ENCODE measurements around the gene POLE2.

The POLE2 gene

DNA sequence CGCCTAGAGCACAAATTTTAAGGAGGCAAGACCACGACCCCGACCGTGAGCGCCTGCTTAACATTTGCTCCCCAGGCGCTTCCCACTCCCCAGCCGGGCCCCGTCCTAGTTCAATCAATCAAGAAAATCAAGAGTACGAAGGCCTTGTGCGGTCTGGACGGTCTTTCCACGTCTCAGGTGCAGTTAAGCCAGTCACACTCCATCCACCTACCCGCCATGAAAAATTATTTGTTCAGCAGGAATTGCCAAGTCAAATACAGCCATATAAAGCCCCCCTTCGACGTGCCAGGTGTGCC is 89.9 kb downstream of the POLE2 start:
- POLR2A ChIA-PET, result interaction anchor here (0.8 to 4.3 kb wide), 5 partner anchors 8 to 169 kb away, joined by 3 to 33 read pairs (median 16); partner anchors contain the start of genes DNAAF2, KLHDC2, MGAT2 and RPL36AL

More for the DNA sequence above, 89.9 kb downstream of the POLE2 start:
- H3K27ac ChIP-seq (ENCODE audit: extremely low read depth, low read depth, low read length), result peak overlapping the region; percentile 98
- peak overlapping the region; percentile 87 for H3K4me3 ChIP-seq (ENCODE audit: low read depth, low read length)
- peaks cover 13% of the 10 kb centered on the region for H3K4me1 ChIP-seq (ENCODE audit: control insufficient read depth, insufficient read depth, low read length)
- TF ChIP-seq, protein P1, sequence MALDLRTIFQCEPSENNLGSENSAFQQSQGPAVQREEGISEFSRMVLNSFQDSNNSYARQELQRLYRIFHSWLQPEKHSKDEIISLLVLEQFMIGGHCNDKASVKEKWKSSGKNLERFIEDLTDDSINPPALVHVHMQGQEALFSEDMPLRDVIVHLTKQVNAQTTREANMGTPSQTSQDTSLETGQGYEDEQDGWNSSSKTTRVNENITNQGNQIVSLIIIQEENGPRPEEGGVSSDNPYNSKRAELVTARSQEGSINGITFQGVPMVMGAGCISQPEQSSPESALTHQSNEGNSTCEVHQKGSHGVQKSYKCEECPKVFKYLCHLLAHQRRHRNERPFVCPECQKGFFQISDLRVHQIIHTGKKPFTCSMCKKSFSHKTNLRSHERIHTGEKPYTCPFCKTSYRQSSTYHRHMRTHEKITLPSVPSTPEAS (tag by site-specific recombination; IDR thresholded peaks at IDR 0.05), result no peak
- no peak for TF ChIP-seq ZNF292 (tag by site-specific recombination; IDR thresholded peaks at IDR 0.05; ENCODE audit: borderline replicate concordance, low read depth)
- TF ChIP-seq, protein P2, sequence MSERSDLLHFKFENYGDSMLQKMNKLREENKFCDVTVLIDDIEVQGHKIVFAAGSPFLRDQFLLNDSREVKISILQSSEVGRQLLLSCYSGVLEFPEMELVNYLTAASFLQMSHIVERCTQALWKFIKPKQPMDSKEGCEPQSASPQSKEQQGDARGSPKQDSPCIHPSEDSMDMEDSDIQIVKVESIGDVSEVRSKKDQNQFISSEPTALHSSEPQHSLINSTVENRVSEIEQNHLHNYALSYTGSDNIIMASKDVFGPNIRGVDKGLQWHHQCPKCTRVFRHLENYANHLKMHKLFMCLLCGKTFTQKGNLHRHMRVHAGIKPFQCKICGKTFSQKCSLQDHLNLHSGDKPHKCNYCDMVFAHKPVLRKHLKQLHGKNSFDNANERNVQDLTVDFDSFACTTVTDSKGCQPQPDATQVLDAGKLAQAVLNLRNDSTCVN (tag by site-specific recombination; optimal IDR thresholded peaks at IDR 0.05), result no peak
- no peak for TF ChIP-seq ZNF18 (tag by site-specific recombination; IDR thresholded peaks at IDR 0.05)
- TF ChIP-seq, protein P3, sequence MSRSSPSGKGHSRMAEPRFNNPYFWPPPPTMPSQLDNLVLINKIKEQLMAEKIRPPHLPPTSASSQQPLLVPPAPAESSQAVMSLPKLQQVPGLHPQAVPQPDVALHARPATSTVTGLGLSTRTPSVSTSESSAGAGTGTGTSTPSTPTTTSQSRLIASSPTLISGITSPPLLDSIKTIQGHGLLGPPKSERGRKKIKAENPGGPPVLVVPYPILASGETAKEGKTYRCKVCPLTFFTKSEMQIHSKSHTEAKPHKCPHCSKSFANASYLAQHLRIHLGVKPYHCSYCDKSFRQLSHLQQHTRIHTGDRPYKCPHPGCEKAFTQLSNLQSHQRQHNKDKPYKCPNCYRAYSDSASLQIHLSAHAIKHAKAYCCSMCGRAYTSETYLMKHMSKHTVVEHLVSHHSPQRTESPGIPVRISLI (tag by site-specific recombination; IDR thresholded peaks at IDR 0.05), result no peak
- TF ChIP-seq GLIS1 (tag by site-specific recombination; IDR thresholded peaks at IDR 0.05), result no peak
- no peak for TF ChIP-seq ZNF701 (tag by site-specific recombination; IDR thresholded peaks at IDR 0.05)
- no peak for TF ChIP-seq ZBTB21 (tag by site-specific recombination; IDR thresholded peaks at IDR 0.05)
- no peak for TF ChIP-seq ZBTB48 (tag by site-specific recombination; IDR thresholded peaks at IDR 0.05)
- no peak for TF ChIP-seq ZSCAN23 (tag by site-specific recombination; IDR thresholded peaks at IDR 0.05)
- no peak for TF ChIP-seq BCL11A (tag by site-specific recombination; IDR thresholded peaks at IDR 0.05; ENCODE audit: low read depth)
- no peak for TF ChIP-seq ZBTB20 (tag by site-specific recombination; IDR thresholded peaks at IDR 0.05)
- TF ChIP-seq, protein P4, sequence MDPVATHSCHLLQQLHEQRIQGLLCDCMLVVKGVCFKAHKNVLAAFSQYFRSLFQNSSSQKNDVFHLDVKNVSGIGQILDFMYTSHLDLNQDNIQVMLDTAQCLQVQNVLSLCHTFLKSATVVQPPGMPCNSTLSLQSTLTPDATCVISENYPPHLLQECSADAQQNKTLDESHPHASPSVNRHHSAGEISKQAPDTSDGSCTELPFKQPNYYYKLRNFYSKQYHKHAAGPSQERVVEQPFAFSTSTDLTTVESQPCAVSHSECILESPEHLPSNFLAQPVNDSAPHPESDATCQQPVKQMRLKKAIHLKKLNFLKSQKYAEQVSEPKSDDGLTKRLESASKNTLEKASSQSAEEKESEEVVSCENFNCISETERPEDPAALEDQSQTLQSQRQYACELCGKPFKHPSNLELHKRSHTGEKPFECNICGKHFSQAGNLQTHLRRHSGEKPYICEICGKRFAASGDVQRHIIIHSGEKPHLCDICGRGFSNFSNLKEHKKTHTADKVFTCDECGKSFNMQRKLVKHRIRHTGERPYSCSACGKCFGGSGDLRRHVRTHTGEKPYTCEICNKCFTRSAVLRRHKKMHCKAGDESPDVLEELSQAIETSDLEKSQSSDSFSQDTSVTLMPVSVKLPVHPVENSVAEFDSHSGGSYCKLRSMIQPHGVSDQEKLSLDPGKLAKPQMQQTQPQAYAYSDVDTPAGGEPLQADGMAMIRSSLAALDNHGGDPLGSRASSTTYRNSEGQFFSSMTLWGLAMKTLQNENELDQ (tag by site-specific recombination; IDR thresholded peaks at IDR 0.05; ENCODE audit: low read depth), result no peak
- TF ChIP-seq PRDM4 (tag by site-specific recombination; IDR thresholded peaks at IDR 0.05), result no peak
- CTCF ChIA-PET, result no interaction called here
- H3K36me3 ChIP-seq (ENCODE audit: control insufficient read depth in 2 of 2, insufficient read depth in 1 of 2, low read length in 2 of 2), result peaks cover 12 to 18% of the 10 kb centered on the region in 2 experiments; a peak in 2 of 3 replicates
- no peaks in the 10 kb centered on the region for H3K9me3 ChIP-seq (ENCODE audit: control insufficient read depth, insufficient read depth, low read depth, low read length)

All from HEK293 (cell line).